Measurements from ENCODE around the gene MVB12B.

The MVB12B gene

DNA sequence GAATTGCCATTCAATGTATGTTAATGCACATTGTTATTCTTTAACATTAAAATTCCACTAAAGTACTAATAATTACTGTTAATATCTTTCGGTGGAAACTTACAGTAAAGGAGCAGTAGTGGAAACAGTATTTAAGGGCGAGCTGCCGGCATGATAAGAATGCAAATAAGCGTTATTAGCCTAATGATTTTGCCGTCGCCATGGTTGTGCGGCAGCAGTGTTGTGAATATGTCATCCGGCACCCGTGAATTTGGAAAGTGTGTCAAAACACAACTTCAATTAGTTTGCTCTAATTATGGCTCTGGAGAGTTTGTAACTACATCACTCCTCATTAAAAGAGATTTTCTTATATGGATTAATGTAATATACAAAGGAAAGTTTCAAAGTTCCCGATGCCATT is 81.4 kb downstream of the MVB12B start:
- no peak for DNase-seq (ENCODE audit: low spot score)

GRCh38 chr9:126410229-126410628 is 83.6 kb downstream of the MVB12B start:
- no peak for DNase-seq (ENCODE audit: low spot score)

DNA sequence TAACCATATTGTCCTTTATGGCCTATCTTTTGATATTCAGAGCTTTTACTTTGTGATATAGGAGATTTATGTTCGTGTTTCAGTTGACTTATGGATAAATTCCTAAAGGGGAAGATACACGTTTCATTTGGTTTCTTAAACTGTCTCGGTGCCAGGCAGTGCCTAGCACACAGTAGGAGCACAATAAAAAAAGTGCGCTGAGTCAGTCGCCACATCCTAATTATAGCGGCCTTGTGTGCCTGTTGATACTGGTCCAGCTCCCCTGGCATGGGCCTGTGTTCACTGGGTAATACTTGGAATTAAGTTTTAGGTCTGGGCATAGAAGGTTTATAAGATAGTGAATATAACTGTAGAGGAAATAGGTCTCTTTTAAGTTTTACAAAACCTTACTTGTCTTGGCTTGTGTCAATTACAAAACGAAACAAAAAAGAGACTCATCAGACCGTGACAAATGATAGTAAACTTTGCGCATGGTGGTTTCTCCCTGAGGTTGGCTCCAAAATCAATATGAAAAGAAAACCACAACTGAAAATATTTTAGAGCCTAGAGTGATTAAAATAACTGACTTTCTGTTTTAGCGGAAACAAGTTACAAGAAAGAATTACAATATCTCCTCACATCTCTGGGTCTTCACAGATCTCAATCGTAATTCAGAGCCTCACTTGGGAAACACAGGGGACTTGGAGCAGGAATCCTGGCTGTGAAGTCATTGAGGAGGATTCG is 84.8 kb downstream of the MVB12B start:
- DNase-seq (ENCODE audit: low spot score) = peak; percentile 59

DNA sequence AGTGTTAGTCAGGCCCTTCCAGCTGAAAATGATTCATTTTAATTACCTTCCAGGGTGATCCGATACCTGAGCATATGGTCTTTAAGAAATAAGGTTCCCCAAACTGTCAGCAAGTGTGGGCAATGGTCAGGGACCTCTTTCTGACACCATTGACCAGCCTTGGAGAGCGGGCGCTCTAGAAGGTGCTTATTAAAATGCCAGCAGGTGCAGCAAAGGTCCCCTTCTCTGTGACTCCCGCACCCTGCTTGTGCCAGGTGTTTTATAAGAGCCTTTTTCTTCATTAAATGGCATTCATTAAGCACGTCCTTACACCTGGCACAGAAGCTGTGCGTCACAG is 85.3 kb downstream of the MVB12B start:
- DNase-seq (ENCODE audit: low spot score) = no peak

DNA sequence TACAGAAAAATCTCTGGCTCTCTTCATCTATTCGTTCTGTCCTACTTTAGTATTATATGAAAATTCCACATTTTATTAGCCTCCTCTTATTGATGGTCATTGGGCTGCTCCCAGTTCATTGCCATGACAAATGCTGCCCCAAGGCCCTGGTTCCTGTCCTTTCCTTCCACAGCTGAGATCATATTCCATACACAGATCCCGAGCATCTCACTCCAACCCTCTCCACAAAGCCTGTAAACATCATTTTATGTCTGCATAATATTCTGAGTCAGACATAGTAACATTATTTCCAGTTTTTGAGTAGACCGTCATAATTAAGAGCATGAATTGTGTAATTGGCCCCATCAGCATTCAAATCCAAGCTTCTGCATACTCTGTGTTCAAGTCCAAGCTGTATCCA is 86.3 kb downstream of the MVB12B start:
- no peak for DNase-seq (ENCODE audit: low spot score)

GRCh38 chr9:126413391-126414068 is 86.9 kb downstream of the MVB12B start:
- DNase-seq (ENCODE audit: low spot score) = no peak

GRCh38 chr9:126415741-126416370 is 89.2 kb downstream of the MVB12B start:
- DNase-seq (ENCODE audit: low spot score) = no peak

DNA sequence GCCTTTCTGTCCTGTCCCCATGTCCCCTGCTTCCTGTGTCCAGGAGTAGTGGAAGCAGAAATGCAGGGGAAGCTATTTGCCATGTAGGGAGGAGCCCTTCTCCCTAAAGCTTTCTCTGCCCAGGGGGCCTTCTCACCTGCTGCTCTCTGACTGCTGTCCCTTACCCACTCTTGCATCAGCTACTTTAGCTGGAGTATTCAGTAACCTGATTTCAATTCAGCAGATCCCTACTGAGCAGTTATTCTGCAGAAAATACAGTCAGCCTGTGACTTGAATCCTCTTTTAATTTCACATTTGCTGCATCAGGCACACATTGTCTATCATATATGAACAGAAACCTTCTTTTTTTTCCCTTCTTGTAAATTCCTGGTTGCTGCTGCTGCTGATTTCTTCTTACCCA is 90.4 kb downstream of the MVB12B start:
- DNase-seq (ENCODE audit: low spot score) = no peak

DNA sequence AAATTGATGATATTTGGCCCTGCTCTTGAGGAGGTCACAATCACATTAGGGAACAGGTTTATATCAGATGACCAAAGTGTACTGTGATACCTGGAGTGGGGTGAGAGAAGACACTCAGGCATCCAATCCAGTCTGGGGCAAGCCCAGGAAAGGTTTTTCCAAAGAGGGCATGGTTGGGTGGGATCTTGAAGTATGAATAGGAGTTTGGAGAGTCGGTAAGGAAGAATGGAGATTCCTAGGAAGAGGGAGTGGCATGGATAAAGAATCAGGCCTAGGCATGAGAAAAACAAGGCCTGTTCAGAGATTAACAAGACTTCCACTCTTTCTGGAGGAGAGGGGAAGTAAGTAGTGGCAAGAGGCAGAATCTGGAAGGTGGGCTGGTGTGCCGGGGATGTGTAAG is 91.1 kb downstream of the MVB12B start:
- no peak for DNase-seq (ENCODE audit: low spot score)

DNA sequence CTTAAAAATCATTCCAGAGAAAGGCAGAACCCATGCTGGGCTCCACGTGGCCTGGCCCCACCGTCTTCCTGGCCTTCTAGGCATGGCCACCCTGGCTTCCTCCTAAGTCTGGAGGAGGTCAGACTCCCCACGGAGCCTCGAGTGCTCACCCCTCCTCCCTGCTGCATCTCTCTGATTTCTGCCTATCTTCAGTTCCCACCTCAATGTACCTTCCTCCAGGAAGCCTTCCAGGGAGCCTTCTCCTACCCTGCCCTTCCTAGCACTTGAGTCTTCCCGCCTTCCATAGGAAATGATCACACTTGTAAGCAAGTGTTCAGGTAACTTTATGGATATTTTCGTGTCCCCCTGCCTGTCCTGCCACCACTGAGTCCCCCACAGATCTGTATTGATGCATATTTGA is 92.0 kb downstream of the MVB12B start:
- DNase-seq (ENCODE audit: low spot score) = no peak

DNA sequence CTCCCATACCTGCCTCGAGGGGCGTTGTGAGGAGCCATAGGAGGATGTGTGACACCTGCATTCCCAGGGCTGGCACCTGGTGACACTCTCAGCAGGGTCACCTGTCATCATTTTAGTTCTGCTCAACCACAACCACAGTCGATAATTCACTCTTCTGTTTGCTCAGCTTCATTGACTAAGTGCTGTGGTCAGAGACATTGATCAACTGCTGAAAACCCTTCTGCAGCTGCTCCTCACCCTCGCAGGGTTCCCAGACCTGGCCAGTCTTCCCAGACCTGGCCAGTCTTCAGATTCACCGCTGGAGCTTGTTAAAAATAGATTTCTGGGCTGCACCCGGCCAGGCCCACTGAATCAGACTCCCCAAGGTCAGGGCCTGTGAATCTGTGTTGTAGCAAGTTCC is 92.8 kb downstream of the MVB12B start:
- no peak for DNase-seq (ENCODE audit: low spot score)

DNA sequence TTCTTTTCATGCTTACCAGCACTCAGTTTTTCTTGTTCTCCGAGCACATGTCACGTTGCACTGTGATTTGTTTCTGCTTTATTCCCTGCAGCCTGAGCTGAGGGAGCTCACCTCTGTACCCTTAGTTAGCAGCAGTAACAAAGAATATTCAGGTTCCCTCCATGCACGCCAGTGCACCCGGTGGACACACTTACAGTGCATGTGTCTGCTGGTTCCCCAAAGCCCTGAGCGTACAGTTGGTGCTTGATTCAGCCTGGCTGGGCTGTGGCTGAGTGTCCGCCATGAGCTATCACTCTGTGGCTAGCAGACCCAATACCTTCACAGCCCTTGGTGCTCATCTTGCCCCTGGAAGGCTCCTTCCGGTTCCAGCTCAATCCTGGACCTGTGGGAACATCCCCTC is 93.5 kb downstream of the MVB12B start:
- no peak for DNase-seq (ENCODE audit: low spot score)

- no peak for DNase-seq (ENCODE audit: low spot score)
Observed at GRCh38 chr9:126420643-126421564, 94.3 kb downstream of the MVB12B start.

DNA sequence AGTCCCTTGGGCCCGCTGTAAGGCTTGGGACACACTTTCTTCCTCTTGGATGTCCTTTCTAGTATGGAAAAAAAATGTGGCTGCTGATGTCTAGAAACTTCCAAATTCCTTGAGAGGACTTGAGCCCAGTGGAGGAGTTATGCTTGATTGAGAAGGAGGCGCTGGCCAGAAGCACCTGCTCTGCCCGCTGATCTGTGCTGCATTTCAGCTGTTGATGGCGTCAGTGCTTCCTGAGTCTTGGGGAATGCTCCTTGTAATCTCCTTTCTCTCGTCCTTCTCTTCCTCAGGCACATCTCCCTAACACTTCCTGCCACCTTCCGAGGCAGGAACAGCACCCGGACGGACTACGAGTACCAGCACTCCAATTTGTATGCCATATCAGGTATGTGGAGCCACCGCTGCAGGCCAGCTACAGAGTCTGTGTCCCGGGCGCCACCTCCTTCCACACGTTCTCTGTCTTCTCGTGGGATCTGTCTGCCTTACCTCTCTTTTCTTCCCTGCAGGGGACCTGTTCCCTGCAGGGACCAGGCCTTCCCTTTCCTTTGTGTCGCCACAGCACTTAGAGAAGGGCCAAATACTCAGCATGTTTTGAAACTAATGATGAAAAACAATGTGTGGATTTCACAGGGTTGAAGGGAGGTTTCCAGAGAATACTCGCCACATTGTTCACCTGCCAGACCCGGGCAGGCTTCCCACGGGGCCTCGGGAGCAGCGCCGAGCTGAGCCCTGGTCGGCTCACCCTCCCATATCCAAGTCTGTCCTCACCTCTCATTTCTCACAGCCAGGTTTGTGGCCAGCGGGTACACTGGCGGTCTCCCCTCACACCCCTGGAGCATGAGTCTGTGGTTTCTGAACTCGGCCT is 95.2 kb downstream of the MVB12B start:
- no peak for DNase-seq (ENCODE audit: low spot score)

DNA sequence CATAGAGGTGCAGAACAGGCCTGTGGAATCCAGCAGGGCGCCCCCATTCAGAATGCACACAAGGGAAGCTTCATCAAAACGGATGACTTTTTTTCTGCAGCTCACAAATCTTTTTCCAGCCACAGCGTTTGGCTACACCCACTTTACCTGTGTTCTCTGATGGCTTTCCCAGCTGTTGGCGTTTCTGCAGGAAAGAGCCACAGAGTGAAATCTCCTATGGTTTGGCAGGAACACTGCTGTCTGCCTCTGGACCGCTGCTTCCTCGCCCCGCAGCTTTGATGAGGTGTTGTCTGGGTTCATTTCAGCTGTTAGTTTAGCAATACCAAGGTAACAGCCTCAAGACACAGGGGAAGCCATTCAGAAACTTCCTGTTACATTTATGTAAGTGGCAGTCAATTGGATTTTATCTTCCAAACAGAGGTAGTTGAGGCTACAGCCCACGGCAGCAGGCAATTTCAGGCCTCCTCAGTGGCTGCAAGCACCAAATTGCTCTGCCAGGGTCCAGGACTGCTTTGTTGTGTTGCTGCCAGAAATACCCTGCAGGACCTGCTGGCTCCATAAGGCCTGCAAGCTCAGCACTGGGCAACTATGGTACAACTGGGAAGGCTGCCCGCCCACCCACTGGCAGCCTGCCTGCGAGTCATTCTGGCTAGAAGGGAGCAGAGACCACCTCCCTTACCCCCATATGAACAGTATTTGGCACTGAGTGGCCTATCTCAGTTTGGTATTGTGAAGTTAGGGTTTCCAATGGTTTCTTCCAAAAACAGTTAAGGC is 96.7 kb downstream of the MVB12B start:
- no peak for DNase-seq (ENCODE audit: low spot score)

GRCh38 chr9:126423916-126424185 is 97.2 kb downstream of the MVB12B start:
- DNase-seq (ENCODE audit: low spot score) = no peak

DNA sequence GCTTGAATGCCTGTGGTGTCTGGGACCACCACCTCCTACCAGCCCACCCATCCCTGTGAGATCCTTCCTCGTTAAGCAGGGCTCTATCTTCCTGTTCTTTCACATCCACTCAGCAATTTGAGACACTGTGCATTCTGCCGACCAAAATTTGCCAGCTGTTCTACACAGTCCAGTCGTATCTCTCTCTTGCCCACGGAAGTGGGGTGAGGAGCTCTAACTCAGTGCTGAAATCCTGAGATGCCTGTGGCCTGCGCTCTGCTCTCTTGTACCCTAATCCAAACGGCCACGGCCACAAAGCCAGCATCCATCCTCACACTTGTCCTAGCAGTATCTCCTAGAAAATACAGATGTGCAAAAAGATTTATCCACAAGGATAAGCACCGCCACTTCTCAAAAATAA is 97.9 kb downstream of the MVB12B start:
- no peak for DNase-seq (ENCODE audit: low spot score)

DNA sequence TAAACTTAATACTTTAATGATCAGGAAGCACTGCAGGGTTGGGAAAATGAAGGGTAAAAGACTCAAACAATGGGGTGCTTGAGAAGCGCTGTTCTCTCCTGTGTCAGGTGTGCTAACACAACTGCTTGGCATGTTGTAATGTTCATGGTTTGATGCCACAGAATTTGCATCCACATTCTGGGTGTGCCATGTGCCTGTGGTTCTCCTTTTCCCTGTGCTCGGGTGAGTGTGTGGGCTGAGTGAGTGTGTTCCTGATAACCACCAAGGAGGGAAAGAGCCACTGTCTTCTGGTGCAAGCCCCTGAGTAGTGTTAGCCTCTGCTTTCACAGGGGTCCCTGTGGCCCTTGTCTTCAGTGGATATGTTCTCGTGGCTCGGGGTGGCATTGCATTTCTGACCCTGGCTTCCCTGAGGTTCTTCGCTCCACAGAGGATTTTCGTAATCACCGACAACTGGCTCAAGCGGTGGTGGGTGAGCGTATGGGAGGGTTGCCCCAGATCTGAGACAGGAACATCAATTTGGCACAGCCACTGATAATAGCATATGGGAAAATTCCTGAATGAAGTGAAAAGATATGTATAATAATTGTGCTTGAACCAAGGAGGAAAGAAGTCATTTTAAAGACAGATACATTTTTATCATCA is 102.0 kb downstream of the MVB12B start:
- no peak for DNase-seq (ENCODE audit: low spot score)

- no peak for DNase-seq (ENCODE audit: low spot score)
Observed at GRCh38 chr9:126429190-126429589, 102.6 kb downstream of the MVB12B start.

GRCh38 chr9:126430124-126430523 is 103.5 kb downstream of the MVB12B start:
- no peak for DNase-seq (ENCODE audit: low spot score)
